ENCODE data around the gene PGGHG. TPM values are rescaled to one million over a fixed set of nuclear protein-coding genes. Genes with fewer than 3 reads are reported as not detected.
A peak's percentile ranks its signal among the peaks of the same experiment; 100 is the strongest.

The PGGHG gene
- total RNA-seq, 1 experiment from 2014 or later, result 12.4 TPM

GRCh38 chr11:256952-257737, 31.8 kb upstream of the PGGHG start:
- POLR2A ChIA-PET (ENCODE audit: unreplicated experiment), result no interaction called here
- Histone ChIP-seq H3K9ac (ENCODE audit: low read length) (no peak overlapping the region), H3K4me2 (ENCODE audit: low read length) (no peak overlapping the region), H3F3A (ENCODE audit: low read length, unreplicated experiment) (no peaks in the 10 kb centered on the region), H2AFZ (ENCODE audit: low read length) (no peak overlapping the region), H3K79me2 (ENCODE audit: low read length) (no peaks in the 10 kb centered on the region), H3K4me3 (ENCODE audit: low read length) (no peak overlapping the region), H3K27ac (ENCODE audit: low read length) (no peak overlapping the region), H3K9me3 (ENCODE audit: low read length) (no peaks in the 10 kb centered on the region), H3K4me1 (ENCODE audit: insufficient read depth, low read length) (no peaks in the 10 kb centered on the region), H4K20me1 (ENCODE audit: low read length) (no peaks in the 10 kb centered on the region), H3K9me2 (replicated peaks; ENCODE audit: low read length) (no peaks in the 10 kb centered on the region), H3K27me3 (ENCODE audit: low read length) (no peaks in the 10 kb centered on the region), H3K36me3 (ENCODE audit: low read depth, low read length) (peaks cover 11% of the 10 kb centered on the region; the same call in 1 of the 2 replicates)
- ATAC-seq (no peak), DNase-seq (no peak)
- CTCF ChIA-PET, result no interaction called here
- TF ChIP-seq EZH2phosphoT487 (IDR thresholded peaks at IDR 0.05; ENCODE audit: borderline replicate concordance, low read length) (no peak), EZH2 (IDR thresholded peaks at IDR 0.05; ENCODE audit: low read length, unreplicated experiment) (no peak)
- TF ChIP-seq, protein P1, sequence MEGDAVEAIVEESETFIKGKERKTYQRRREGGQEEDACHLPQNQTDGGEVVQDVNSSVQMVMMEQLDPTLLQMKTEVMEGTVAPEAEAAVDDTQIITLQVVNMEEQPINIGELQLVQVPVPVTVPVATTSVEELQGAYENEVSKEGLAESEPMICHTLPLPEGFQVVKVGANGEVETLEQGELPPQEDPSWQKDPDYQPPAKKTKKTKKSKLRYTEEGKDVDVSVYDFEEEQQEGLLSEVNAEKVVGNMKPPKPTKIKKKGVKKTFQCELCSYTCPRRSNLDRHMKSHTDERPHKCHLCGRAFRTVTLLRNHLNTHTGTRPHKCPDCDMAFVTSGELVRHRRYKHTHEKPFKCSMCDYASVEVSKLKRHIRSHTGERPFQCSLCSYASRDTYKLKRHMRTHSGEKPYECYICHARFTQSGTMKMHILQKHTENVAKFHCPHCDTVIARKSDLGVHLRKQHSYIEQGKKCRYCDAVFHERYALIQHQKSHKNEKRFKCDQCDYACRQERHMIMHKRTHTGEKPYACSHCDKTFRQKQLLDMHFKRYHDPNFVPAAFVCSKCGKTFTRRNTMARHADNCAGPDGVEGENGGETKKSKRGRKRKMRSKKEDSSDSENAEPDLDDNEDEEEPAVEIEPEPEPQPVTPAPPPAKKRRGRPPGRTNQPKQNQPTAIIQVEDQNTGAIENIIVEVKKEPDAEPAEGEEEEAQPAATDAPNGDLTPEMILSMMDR (conservative IDR thresholded peaks at IDR 0.05; ENCODE audit: low read depth, low read length), result no peak
- no TSS peak for BruUV-seq (replicated peaks)
- intact Hi-C loops (cut with micrococcal nuclease), result no loop called here

DNA sequence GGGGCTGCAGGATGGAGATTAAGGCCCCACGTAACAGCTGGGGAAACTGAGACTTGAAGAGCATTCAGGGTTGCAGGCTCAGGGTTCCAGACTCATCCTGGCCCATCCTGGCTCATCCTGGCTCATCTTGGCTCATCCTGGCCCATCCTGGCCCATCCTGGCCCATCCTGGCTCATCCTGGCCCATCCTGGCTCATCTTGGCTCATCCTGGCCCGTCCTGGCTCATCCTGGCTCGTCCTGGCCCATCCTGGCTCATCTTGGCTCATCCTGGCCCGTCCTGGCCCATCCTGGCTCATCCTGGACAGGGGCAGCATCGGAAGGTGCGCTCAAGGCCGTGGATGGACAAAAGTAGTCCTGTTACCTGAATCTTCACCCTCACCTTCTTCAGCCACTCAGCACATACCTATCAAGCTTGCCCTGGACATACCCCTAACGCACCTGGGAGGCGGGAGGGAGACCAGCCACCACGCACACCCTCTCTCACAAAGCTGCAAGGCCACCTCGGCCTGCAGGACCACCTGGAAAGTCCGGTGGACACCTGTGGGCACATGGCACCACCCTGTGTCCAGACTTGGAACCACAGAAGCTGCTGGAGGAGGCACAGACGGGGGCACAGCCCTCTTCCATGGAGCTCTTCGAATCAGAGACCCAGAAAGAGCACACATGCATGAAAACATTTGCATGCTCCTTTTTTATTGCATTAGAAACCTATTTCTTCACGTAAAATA, 31.0 kb upstream of the PGGHG start:
- ChIA-PET CTCF (interaction anchor here (0.6 kb wide), 1 partner anchor 57 kb away, joined by 3 read pairs; no protein-coding TSS in a partner anchor), POLR2A (ENCODE audit: unreplicated experiment) (no interaction called here)
- Histone ChIP-seq H3K27ac (ENCODE audit: low read length) (no peak overlapping the region), H3K27me3 (ENCODE audit: low read length) (no peaks in the 10 kb centered on the region), H3K9me2 (replicated peaks; ENCODE audit: low read length) (no peaks in the 10 kb centered on the region), H2AFZ (ENCODE audit: low read length) (no peak overlapping the region), H3K4me1 (ENCODE audit: insufficient read depth, low read length) (no peaks in the 10 kb centered on the region), H3K4me3 (ENCODE audit: low read length) (no peak overlapping the region), H3K9ac (ENCODE audit: low read length) (no peak overlapping the region), H4K20me1 (ENCODE audit: low read length) (no peaks in the 10 kb centered on the region), H3K79me2 (ENCODE audit: low read length) (no peaks in the 10 kb centered on the region), H3K4me2 (ENCODE audit: low read length) (no peak overlapping the region), H3F3A (ENCODE audit: low read length, unreplicated experiment) (no peaks in the 10 kb centered on the region), H3K9me3 (ENCODE audit: low read length) (no peaks in the 10 kb centered on the region), H3K36me3 (ENCODE audit: low read depth, low read length) (peaks cover 4% of the 10 kb centered on the region; the same call in 1 of the 2 replicates)
- no TSS peak for BruUV-seq (replicated peaks)
- ATAC-seq (peak; percentile 54; the same call in 1 of the 2 replicates), DNase-seq (peak; percentile 12)
- intact Hi-C loops (cut with micrococcal nuclease), result no loop called here
- TF ChIP-seq, protein P1 (conservative IDR thresholded peaks at IDR 0.05; ENCODE audit: low read depth, low read length), result peak; percentile 51
- TF ChIP-seq EZH2 (IDR thresholded peaks at IDR 0.05; ENCODE audit: low read length, unreplicated experiment) (no peak), EZH2phosphoT487 (IDR thresholded peaks at IDR 0.05; ENCODE audit: borderline replicate concordance, low read length) (no peak)

All from PC-3 (cell line).